ENCODE data around the gene COIL. TPM values are rescaled to one million over a fixed set of nuclear protein-coding genes. Genes with fewer than 3 reads are reported as not detected.

COIL gene
- total RNA-seq, 2 donors from 2014 or later, result 5.0 to 9.9 TPM

GRCh38 chr17:56893503-56893902, 67.3 kb downstream of the COIL start:
- no peaks in the 10 kb centered on the region for H3K27me3 ChIP-seq (replicated peaks; ENCODE audit: insufficient read depth)
- H3K4me3 ChIP-seq, result no peak overlapping the region
- no peak for ATAC-seq (ENCODE audit: insufficient number of reproducible peaks, low FRiP score, low read depth)
- no peaks in the 10 kb centered on the region for H3K9me3 ChIP-seq
- H3K36me3 ChIP-seq, result peaks cover 52% of the 10 kb centered on the region
- no peak overlapping the region for H3K27ac ChIP-seq
- DNase-seq (ENCODE audit: low spot score), result no peak
- no peaks in the 10 kb centered on the region for H3K4me1 ChIP-seq (ENCODE audit: control insufficient read depth in 1 of 2, low read depth in 2 of 2)
- TF ChIP-seq, protein P1, sequence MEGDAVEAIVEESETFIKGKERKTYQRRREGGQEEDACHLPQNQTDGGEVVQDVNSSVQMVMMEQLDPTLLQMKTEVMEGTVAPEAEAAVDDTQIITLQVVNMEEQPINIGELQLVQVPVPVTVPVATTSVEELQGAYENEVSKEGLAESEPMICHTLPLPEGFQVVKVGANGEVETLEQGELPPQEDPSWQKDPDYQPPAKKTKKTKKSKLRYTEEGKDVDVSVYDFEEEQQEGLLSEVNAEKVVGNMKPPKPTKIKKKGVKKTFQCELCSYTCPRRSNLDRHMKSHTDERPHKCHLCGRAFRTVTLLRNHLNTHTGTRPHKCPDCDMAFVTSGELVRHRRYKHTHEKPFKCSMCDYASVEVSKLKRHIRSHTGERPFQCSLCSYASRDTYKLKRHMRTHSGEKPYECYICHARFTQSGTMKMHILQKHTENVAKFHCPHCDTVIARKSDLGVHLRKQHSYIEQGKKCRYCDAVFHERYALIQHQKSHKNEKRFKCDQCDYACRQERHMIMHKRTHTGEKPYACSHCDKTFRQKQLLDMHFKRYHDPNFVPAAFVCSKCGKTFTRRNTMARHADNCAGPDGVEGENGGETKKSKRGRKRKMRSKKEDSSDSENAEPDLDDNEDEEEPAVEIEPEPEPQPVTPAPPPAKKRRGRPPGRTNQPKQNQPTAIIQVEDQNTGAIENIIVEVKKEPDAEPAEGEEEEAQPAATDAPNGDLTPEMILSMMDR (IDR thresholded peaks at IDR 0.05), result no peak

DNA sequence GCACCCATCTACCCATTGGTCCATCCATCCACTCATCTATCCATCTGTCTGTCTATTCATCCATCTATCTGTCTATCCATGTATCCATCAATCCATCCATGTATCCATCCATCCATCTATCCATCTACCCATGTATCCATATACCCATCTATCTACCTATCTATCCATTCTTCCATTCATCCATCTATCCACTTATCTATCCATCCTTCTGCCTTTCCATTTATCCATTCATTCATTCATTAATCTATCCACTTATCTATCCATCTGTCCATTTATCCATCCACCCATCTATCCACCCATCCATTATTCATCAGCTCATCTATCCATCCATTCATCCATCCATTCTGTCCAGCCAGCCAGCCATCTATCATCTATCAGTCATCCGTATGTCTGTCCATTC, 68.5 kb downstream of the COIL start:
- Histone ChIP-seq H3K9me3 (no peaks in the 10 kb centered on the region), H3K36me3 (peaks cover 58% of the 10 kb centered on the region), H3K4me1 (ENCODE audit: control insufficient read depth in 1 of 2, low read depth in 2 of 2) (no peaks in the 10 kb centered on the region), H3K27ac (no peak overlapping the region), H3K27me3 (replicated peaks; ENCODE audit: insufficient read depth) (no peaks in the 10 kb centered on the region), H3K4me3 (no peak overlapping the region)
- TF ChIP-seq, protein P1 (IDR thresholded peaks at IDR 0.05), result no peak
- ATAC-seq (ENCODE audit: insufficient number of reproducible peaks, low FRiP score, low read depth) (no peak), DNase-seq (ENCODE audit: low spot score) (no peak)

GRCh38 chr17:56891751-56892150, 69.1 kb downstream of the COIL start:
- TF ChIP-seq, protein P1 (IDR thresholded peaks at IDR 0.05), result peak; percentile 46
- no peaks in the 10 kb centered on the region for H3K4me1 ChIP-seq (ENCODE audit: control insufficient read depth in 1 of 2, low read depth in 2 of 2)
- H3K4me3 ChIP-seq, result no peak overlapping the region
- H3K27me3 ChIP-seq (replicated peaks; ENCODE audit: insufficient read depth), result no peaks in the 10 kb centered on the region
- peaks cover 58% of the 10 kb centered on the region for H3K36me3 ChIP-seq
- no peak overlapping the region for H3K27ac ChIP-seq
- DNase-seq (ENCODE audit: low spot score) (no peak), ATAC-seq (ENCODE audit: insufficient number of reproducible peaks, low FRiP score, low read depth) (no peak)
- H3K9me3 ChIP-seq, result no peaks in the 10 kb centered on the region

GRCh38 chr17:56890906-56891674, 69.8 kb downstream of the COIL start:
- DNase-seq (ENCODE audit: low spot score) (no peak), ATAC-seq (ENCODE audit: insufficient number of reproducible peaks, low FRiP score, low read depth) (no peak)
- TF ChIP-seq, protein P1 (IDR thresholded peaks at IDR 0.05), result no peak
- Histone ChIP-seq H3K36me3 (peaks cover 58% of the 10 kb centered on the region), H3K4me3 (no peak overlapping the region), H3K27me3 (replicated peaks; ENCODE audit: insufficient read depth) (no peaks in the 10 kb centered on the region), H3K9me3 (no peaks in the 10 kb centered on the region), H3K4me1 (ENCODE audit: control insufficient read depth in 1 of 2, low read depth in 2 of 2) (no peaks in the 10 kb centered on the region), H3K27ac (no peak overlapping the region)

DNA sequence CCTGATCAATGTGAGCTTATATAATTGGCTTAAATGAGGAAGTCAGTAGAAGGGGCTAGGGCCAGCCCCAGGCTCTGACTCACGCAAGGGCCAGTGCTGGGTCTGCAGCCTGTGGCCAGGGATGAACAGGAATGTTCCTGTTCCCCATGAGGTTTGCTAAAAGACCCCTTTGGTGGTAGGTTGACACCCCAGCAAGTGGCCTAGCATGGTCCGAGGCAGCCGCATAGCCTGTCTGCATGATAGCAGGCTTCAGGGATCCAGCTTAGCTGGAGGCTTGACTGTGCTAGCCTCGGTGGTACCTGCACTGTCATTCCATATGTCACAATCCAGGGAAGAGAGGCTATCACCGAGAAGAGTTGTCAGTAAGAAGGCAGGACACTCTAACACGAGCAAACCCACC, 70.5 kb downstream of the COIL start:
- Histone ChIP-seq H3K27ac (no peak overlapping the region), H3K9me3 (no peaks in the 10 kb centered on the region), H3K27me3 (replicated peaks; ENCODE audit: insufficient read depth) (no peaks in the 10 kb centered on the region), H3K36me3 (peaks cover 54% of the 10 kb centered on the region), H3K4me1 (ENCODE audit: control insufficient read depth in 1 of 2, low read depth in 2 of 2) (no peaks in the 10 kb centered on the region), H3K4me3 (no peak overlapping the region)
- ATAC-seq (ENCODE audit: insufficient number of reproducible peaks, low FRiP score, low read depth), result no peak
- DNase-seq (ENCODE audit: low spot score), result no peak
- TF ChIP-seq, protein P1 (IDR thresholded peaks at IDR 0.05), result no peak

Other genes starting within 250 kb of the COIL start
- 1 to 10 TPM; 1.3 to 2.4 TPM for gene C17orf67, start 127.1 kb downstream of the COIL start, total RNA-seq
- gene DGKE, start 126.9 kb downstream of the COIL start, total RNA-seq, result 1 to 10 TPM; 8.7 to 9.9 TPM
- 10 to 100 TPM; 32.2 to 40.6 TPM for gene TRIM25, start 47.0 kb downstream of the COIL start, total RNA-seq
- 100 to 1,000 TPM in 1 of 2 donors, 10 to 100 TPM in 1; 91.1 to 112 TPM for gene SCPEP1, start 17.1 kb upstream of the COIL start, total RNA-seq
- 100 to 1,000 TPM in 1 of 2 donors, 10 to 100 TPM in 1; 96.9 to 132 TPM for gene AKAP1, start 124.2 kb upstream of the COIL start, total RNA-seq